GM23338 (cell line): ENCODE data around the gene ATP6V0E2. TPM values are rescaled to one million over a fixed set of nuclear protein-coding genes. Genes with fewer than 3 reads are reported as not detected.

Experiments
- polyA plus RNA-seq: library from polyadenylated mRNA; unstranded; fragments of >200 nt; fragmentation: Nextera tagmentation; extraction: Ambion mirVana; gene quantifications from 2 replicates; pipeline ENCODE4 v1.2.1, GENCODE V29; 2016
- small RNA-seq: library from RNA; depleted of rRNA; stranded (forward); fragments of <200 nt; gene quantifications from one replicate; pipeline ENCODE3, GENCODE V24; 2014; ENCODE audit warnings: low replicate concordance
- total RNA-seq: library from RNA; depleted of rRNA; stranded (reverse); fragments of >200 nt; shearing (Covaris generic); gene quantifications from 2 replicates; pipeline ENCODE4 v1.2.3, GENCODE V29; 2014; rRNA removed

The ATP6V0E2 gene
- total and polyA plus RNA-seq, 2 experiments from 2014 or later, result 15.6 to 34.7 TPM

Small RNAs within 50 kb of the gene (small RNA-seq; reads per million reads assigned to genes)
- not detected for gene AC093458.1

Other genes starting within 250 kb of the ATP6V0E2 start
- 0.10 and 0.19 TPM in 2 replicates for gene ZNF467, start 100.4 kb upstream of the ATP6V0E2 start, total RNA-seq
- 0.30 and 0.40 TPM in 2 replicates for gene ZNF467, start 100.4 kb upstream of the ATP6V0E2 start, polyA plus RNA-seq
- 1.6 and 2.3 TPM in 2 replicates for gene ZNF862, start 35.6 kb upstream of the ATP6V0E2 start, total RNA-seq
- 0.64 and 0.94 TPM in 2 replicates for gene ZNF862, start 35.6 kb upstream of the ATP6V0E2 start, polyA plus RNA-seq